Epithelial cell of esophagus (primary cell): ENCODE data around the gene KLF5.

Experiments used
- DNase-seq: peaks from one replicate; pipeline ENCODE4 v3.0.0; 2010; ENCODE audit warnings: low read depth
- H3K4me3 ChIP-seq: 2 replicates; pipeline ENCODE4 v1.5.1; 2011; ENCODE audit warnings: mild to moderate bottlenecking, low read length, control low read depth
- CTCF ChIP-seq: IDR thresholded peaks from 2 replicates; pipeline ENCODE4 v1.5.1; 2011; ENCODE audit warnings: low read depth, mild to moderate bottlenecking, low read length, control low read depth, inconsistent platforms; ENCODE audit not compliant: insufficient read depth; ENCODE audit errors: missing control alignments

KLF5 gene

GRCh38 chr13:73035660-73036059 is 23.1 kb upstream of the KLF5 start:
- DNase-seq, result no peak
- no peak for TF ChIP-seq CTCF

GRCh38 chr13:73036566-73036965 is 22.2 kb upstream of the KLF5 start:
- H3K4me3 ChIP-seq, result no peak overlapping the region
- no peak for TF ChIP-seq CTCF
- no peak for DNase-seq

More at GRCh38 chr13:73035660-73036059, 23.1 kb upstream of the KLF5 start:
- H3K4me3 ChIP-seq, result no peak overlapping the region

GRCh38 chr13:73038064-73038463 is 20.7 kb upstream of the KLF5 start:
- H3K4me3 ChIP-seq, result no peak overlapping the region
- TF ChIP-seq CTCF, result no peak
- DNase-seq, result no peak

GRCh38 chr13:73039201-73040108 is 19.4 kb upstream of the KLF5 start:
- no peak overlapping the region for H3K4me3 ChIP-seq
- no peak for TF ChIP-seq CTCF
- no peak for DNase-seq

- no peak overlapping the region for H3K4me3 ChIP-seq
- DNase-seq, result no peak
- no peak for TF ChIP-seq CTCF
These were observed 18.3 kb upstream of the KLF5 start for GRCh38 chr13:73040484-73040883.

- no peak for DNase-seq
- H3K4me3 ChIP-seq, result no peak overlapping the region
- TF ChIP-seq CTCF, result no peak
These were observed 17.7 kb upstream of the KLF5 start for GRCh38 chr13:73040968-73041596.
